Neural crest cell (in vitro differentiated cells): ENCODE data around the gene ZNF692. TPM values are rescaled to one million over a fixed set of nuclear protein-coding genes. Genes with fewer than 3 reads are reported as not detected.
"Not testable (repeated sequence)": the region's sequence is repeated elsewhere in the genome, so short reads cannot be mapped to it uniquely, and the experiment has no call there.

ENCODE experiments used
- DNase-seq: peaks from one replicate; pipeline ENCODE4 v3.0.0; 2021; ENCODE audit warnings: low read depth, mixed read lengths, low spot score
- H3K27ac Mint-ChIP-seq: one replicate; pipeline ENCODE4 v1.8.0; 2021; ENCODE audit warnings: mild to moderate bottlenecking, mixed read lengths; ENCODE audit not compliant: unreplicated experiment
- H3K27me3 Mint-ChIP-seq: 2 replicates; pipeline ENCODE4 v1.8.0; 2021; ENCODE audit warnings: low read depth, mild to moderate bottlenecking, mixed read lengths
- H3K36me3 Mint-ChIP-seq: 2 replicates; pipeline ENCODE4 v1.8.0; 2021; ENCODE audit warnings: low read depth, mild to moderate bottlenecking, mixed read lengths
- H3K4me1 Mint-ChIP-seq: 2 replicates; pipeline ENCODE4 v1.8.0; 2021; ENCODE audit warnings: mixed read lengths
- H3K4me3 Mint-ChIP-seq: one replicate; pipeline ENCODE4 v1.8.0; 2021; ENCODE audit warnings: mild to moderate bottlenecking, mixed read lengths
- H3K9me3 Mint-ChIP-seq: 2 replicates; pipeline ENCODE4 v1.8.0; 2021; ENCODE audit warnings: mixed read lengths
- total RNA-seq: library from RNA; stranded (reverse); gene quantifications from 2 replicates; pipeline ENCODE4 v1.2.1, GENCODE V29; 2021
- TF ChIP-seq, protein P1 (sequence below): fragments of 200-600 bp; sonication (generic); conservative IDR thresholded peaks from 2 replicates; pipeline ENCODE4 v1.5.0; 2021; ENCODE audit warnings: antibody characterized with exemption, mild to moderate bottlenecking

The ZNF692 gene
- total RNA-seq, 1 donor from 2014 or later = 72.8 TPM

DNA sequence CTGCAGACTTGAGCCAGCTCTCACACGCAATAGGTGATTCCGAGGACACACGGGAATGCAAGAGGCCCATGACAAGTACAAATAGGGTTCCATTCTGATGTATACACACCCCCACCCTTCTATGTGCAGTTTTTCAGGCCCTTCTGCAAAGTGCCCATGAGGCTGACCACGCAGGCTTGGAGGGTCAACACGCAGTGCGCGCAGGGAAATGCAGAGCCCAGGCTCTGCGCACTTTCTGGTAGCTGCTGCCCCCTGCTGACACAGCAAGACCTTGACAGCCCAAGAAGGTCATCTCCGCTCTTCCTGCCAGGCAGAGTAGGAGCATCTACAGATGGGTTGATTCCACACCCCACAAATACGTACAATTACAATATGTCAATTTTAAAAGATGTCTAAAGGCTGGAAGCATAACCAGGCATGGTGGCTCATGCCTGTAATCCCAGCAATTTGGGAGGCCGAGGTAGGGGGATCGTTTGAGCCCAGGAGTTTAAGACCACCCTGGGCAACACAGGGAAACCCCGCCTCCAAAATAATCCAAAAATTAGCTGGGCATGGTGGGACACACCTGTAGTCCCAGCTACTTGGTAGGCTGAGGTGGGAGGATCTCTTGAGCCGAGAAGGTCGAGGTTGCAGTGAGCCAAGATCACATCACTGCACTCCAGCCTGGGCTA, 51.7 kb downstream of the ZNF692 start:
- Mint-ChIP-seq H3K27me3 (no peaks in the 10 kb centered on the region), H3K4me1 (no peaks in the 10 kb centered on the region), H3K4me3 (no peak overlapping the region), H3K9me3 (peaks cover 4% of the 10 kb centered on the region), H3K27ac (no peak overlapping the region), H3K36me3 (no peaks in the 10 kb centered on the region)
- TF ChIP-seq, protein P1, sequence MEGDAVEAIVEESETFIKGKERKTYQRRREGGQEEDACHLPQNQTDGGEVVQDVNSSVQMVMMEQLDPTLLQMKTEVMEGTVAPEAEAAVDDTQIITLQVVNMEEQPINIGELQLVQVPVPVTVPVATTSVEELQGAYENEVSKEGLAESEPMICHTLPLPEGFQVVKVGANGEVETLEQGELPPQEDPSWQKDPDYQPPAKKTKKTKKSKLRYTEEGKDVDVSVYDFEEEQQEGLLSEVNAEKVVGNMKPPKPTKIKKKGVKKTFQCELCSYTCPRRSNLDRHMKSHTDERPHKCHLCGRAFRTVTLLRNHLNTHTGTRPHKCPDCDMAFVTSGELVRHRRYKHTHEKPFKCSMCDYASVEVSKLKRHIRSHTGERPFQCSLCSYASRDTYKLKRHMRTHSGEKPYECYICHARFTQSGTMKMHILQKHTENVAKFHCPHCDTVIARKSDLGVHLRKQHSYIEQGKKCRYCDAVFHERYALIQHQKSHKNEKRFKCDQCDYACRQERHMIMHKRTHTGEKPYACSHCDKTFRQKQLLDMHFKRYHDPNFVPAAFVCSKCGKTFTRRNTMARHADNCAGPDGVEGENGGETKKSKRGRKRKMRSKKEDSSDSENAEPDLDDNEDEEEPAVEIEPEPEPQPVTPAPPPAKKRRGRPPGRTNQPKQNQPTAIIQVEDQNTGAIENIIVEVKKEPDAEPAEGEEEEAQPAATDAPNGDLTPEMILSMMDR = peak; percentile 76
- DNase-seq = peak; percentile 59

DNA sequence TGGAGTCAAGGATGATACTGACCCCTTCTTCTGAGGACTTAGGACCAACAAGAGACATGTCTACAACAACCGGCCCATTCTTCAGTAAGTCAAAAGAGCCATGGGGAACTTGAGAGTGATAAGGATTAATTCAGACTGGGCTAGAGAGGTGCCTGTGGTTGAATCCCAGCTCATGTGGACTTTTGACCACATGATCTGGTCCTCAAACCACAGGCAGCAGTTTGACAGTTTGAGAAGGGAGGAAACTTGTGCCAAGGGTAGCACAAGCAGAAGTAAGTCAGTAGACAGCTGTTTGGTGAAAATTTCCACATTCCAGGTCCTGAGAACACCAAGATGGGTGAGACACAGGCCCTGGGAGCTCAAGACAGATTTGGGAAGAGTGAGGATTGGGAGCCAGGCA, 53.0 kb downstream of the ZNF692 start:
- Mint-ChIP-seq H3K27ac (no peak overlapping the region), H3K36me3 (no peaks in the 10 kb centered on the region), H3K4me1 (no peaks in the 10 kb centered on the region), H3K9me3 (peaks cover 4% of the 10 kb centered on the region), H3K4me3 (no peak overlapping the region), H3K27me3 (peaks cover 3% of the 10 kb centered on the region)
- DNase-seq = no peak
- TF ChIP-seq, protein P1 = no peak

DNA sequence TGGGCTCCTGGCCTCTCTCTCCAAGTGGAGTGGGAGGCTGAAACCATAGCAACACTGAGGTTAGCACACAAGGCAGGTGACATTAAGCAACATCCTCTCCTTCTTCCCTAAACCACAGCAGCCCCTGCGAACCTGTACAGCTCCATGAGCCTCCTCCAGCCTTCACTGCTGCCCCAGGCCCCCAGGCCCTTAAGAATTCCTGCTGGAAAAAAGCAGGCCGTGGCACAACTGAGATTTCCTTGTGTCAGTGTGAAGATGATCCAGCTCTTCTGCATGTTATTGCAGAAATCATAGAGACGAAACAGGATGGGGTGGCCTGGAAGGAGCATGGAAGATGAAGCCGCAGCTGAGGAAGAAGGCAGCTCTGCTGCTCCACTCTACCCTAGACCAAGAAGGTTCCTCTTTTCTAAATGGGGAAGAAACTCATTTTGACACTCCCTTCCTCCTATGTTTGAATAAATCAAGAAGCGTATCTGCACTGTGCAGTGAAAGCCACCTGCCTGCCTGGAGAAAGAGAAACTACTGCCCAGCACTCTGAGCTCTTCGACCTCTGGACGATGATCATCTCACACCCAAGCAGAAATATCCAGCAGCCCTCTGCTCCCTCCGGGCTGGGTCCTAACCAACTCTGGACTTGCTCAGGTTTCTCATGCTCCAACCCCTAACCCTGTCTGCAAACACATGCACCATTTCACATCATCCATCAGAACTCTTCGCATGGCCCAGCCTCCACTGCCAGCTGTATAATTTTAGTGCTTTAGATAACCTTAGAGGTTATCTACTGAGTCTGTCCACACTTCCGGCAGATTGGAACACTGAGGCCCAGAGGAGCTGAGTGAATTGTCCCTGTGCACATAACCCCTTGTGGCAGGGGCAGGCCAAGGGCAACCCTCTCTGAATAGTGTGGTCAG, 53.9 kb downstream of the ZNF692 start:
- peaks cover 5% of the 10 kb centered on the region for H3K27me3 Mint-ChIP-seq
- DNase-seq = no peak
- H3K36me3 Mint-ChIP-seq = no peaks in the 10 kb centered on the region
- no peak overlapping the region for H3K27ac Mint-ChIP-seq
- H3K9me3 Mint-ChIP-seq = peaks cover 7% of the 10 kb centered on the region
- H3K4me3 Mint-ChIP-seq = no peak overlapping the region
- TF ChIP-seq, protein P1 = no peak
- no peaks in the 10 kb centered on the region for H3K4me1 Mint-ChIP-seq

DNA sequence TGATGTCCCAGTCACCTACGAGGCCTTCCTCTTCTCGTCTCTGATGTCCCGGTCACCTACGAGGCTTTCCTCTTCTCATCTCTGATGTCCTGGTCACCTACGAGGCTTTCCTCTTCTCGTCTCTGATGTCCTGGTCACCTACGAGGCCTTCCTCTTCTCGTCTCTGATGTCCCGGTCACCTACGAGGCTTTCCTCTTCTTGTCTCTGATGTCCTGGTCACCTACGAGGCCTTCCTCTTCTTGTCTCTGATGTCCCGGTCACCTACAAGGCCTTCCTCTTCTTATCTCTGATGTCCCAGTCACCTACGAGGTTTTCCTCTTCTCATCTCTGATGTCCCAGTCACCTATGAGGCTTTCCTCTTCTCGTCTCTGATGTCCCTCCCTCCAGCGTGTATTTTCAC, 55.4 kb downstream of the ZNF692 start:
- H3K27me3 Mint-ChIP-seq, H3K4me1 Mint-ChIP-seq: not testable (repeated sequence)

DNA sequence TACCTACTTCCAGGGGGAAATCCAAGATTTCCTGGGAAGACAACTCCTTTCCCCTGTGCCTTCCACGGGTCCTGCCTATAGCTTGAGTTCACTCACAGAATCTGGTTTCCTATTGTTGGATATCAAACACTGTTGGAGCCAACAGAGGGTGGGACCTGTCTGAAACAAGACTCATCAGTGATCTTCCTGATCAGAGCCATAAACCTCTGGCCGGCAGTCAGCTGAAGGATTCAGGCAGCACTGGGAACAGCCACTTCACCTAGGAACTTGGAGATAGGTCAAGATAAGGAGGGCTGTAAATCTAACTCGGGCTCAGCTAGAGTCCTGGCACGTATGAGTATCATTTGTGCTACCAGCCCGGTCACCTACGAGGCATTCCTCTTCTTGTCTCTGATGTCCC, 56.4 kb downstream of the ZNF692 start:
- peaks cover 7% of the 10 kb centered on the region for H3K9me3 Mint-ChIP-seq
- no peaks in the 10 kb centered on the region for H3K36me3 Mint-ChIP-seq
- H3K4me1 Mint-ChIP-seq = no peaks in the 10 kb centered on the region
- H3K27me3 Mint-ChIP-seq = peaks cover 8% of the 10 kb centered on the region
- H3K4me3 Mint-ChIP-seq = no peak overlapping the region
- no peak for DNase-seq
- TF ChIP-seq, protein P1 = no peak
- H3K27ac Mint-ChIP-seq = no peak overlapping the region

More for the DNA sequence above, 55.4 kb downstream of the ZNF692 start:
- not testable (repeated sequence) for H3K36me3 Mint-ChIP-seq, H3K27ac Mint-ChIP-seq, H3K4me3 Mint-ChIP-seq, H3K9me3 Mint-ChIP-seq, DNase-seq

DNA sequence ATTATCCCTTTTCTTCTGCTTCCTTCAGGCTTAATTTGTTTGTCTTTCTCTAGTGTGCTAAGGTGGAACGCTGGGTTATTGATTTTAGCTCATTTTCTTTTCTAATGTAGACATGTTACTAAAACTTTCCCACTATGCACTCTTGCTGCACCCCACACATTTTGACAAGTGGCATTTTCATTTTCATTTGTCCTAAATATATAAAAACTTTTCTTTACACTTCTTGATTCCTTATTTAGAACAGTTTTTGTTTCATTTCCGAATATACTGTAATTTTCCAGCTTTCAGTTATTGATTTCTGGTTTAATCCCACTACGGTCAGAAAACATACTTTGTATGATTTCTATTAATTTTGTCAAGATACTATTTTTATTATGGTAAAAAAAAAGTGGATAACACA, 58.4 kb downstream of the ZNF692 start:
- Mint-ChIP-seq H3K27me3 (peaks cover 8% of the 10 kb centered on the region), H3K4me1 (no peaks in the 10 kb centered on the region), H3K9me3 (peaks cover 9% of the 10 kb centered on the region), H3K27ac (no peak overlapping the region), H3K36me3 (no peaks in the 10 kb centered on the region), H3K4me3 (no peak overlapping the region)
- no peak for DNase-seq
- TF ChIP-seq, protein P1 = no peak
